Activated CD8-positive, alpha-beta T cell treated with anti-CD3 and anti-CD28 coated beads for 36 hours (primary cell): Measurements from ENCODE around the gene BTBD3. TPM values are rescaled to one million over a fixed set of nuclear protein-coding genes. Genes with fewer than 3 reads are reported as not detected.

ENCODE experiments used
- ATAC-seq: fragments of 200-7000 bp; cut with Tn5 transposase; one replicate; pipeline ENCODE4 v1.10.0; 2021; ENCODE audit warnings: mild to moderate bottlenecking, moderate library complexity
- CTCF ChIA-PET: fragments of 350-600 bp; sonication (Branson Sonifier 250); formaldehyde crosslinking; loops from one replicate; lab custom pipeline; 2021; ENCODE audit warnings: antibody characterized with exemption; lab: Charles Lee
- POLR2A ChIA-PET: fragments of 350-600 bp; sonication (Branson Sonifier 250); formaldehyde crosslinking; loops from one replicate; lab custom pipeline; 2021; ENCODE audit warnings: antibody characterized with exemption; lab: Charles Lee
- DNase-seq: peaks from one replicate; pipeline ENCODE4 v3.0.0-alpha.2; 2020
- H3K27ac Mint-ChIP-seq: one replicate; pipeline ENCODE4 v1.8.0; 2021; ENCODE audit warnings: mild to moderate bottlenecking, mixed read lengths
- H3K27me3 Mint-ChIP-seq: one replicate; pipeline ENCODE4 v1.8.0; 2021; ENCODE audit warnings: mixed read lengths
- H3K36me3 Mint-ChIP-seq: one replicate; pipeline ENCODE4 v1.8.0; 2021; ENCODE audit warnings: low read depth, mixed read lengths
- H3K4me1 Mint-ChIP-seq: one replicate; pipeline ENCODE4 v1.8.0; 2021; ENCODE audit warnings: low read depth, mixed read lengths
- H3K4me3 Mint-ChIP-seq: one replicate; pipeline ENCODE4 v1.8.0; 2021; ENCODE audit warnings: mild to moderate bottlenecking, moderate library complexity, mixed read lengths
- H3K9me3 Mint-ChIP-seq: one replicate; pipeline ENCODE4 v1.8.0; 2021; ENCODE audit warnings: mixed read lengths
- CTCF ChIP-seq: fragments of 200-600 bp; IDR thresholded peaks from one replicate; pipeline ENCODE4 v1.8.0; 2022; ENCODE audit warnings: antibody characterized with exemption, mild to moderate bottlenecking
- intact Hi-C: fragments of 100-400 bp; cut with micrococcal nuclease; formaldehyde crosslinking; loops from one replicate; pipeline ENCODE4 v1.10.0; 2022
- total RNA-seq, 2 experiments: library from RNA; stranded (reverse); gene quantifications; one replicate each; pipeline ENCODE4 v1.2.3, GENCODE V29; 2021

Gene BTBD3
- total RNA-seq, 2 experiments from 2014 or later = 4.9 to 5.3 TPM

- CTCF ChIA-PET = no interaction called here
- peak overlapping the region; percentile 27 for H3K27ac Mint-ChIP-seq
- H3K4me3 Mint-ChIP-seq = peak overlapping the region; percentile 69
- peaks cover 20% of the 10 kb centered on the region for H3K27me3 Mint-ChIP-seq
- intact Hi-C loops = no loop called here
- H3K36me3 Mint-ChIP-seq = no peaks in the 10 kb centered on the region
- H3K9me3 Mint-ChIP-seq = no peaks in the 10 kb centered on the region
- DNase-seq (peak; percentile 65), ATAC-seq (peak; percentile 73)
- TF ChIP-seq CTCF = no peak
- POLR2A ChIA-PET = no interaction called here
- H3K4me1 Mint-ChIP-seq = peaks cover 16% of the 10 kb centered on the region
These were observed 25.7 kb upstream of the BTBD3 start for GRCh38 chr20:11891776-11892545.

- ATAC-seq (no peak), DNase-seq (no peak)
- H3K4me3 Mint-ChIP-seq = no peak overlapping the region
- no peak overlapping the region for H3K27ac Mint-ChIP-seq
- peaks cover 16% of the 10 kb centered on the region for H3K4me1 Mint-ChIP-seq
- CTCF ChIA-PET = no interaction called here
- no peak for TF ChIP-seq CTCF
- no peaks in the 10 kb centered on the region for H3K9me3 Mint-ChIP-seq
- POLR2A ChIA-PET = no interaction called here
- intact Hi-C loops = no loop called here
- H3K36me3 Mint-ChIP-seq = peaks cover 2% of the 10 kb centered on the region
- peaks cover 18% of the 10 kb centered on the region for H3K27me3 Mint-ChIP-seq
These were observed 23.6 kb upstream of the BTBD3 start for GRCh38 chr20:11894062-11894461.

GRCh38 chr20:11895861-11896387, 21.8 kb upstream of the BTBD3 start:
- ChIA-PET CTCF (no interaction called here), POLR2A (no interaction called here)
- Mint-ChIP-seq H3K36me3 (peaks cover 2% of the 10 kb centered on the region), H3K27me3 (peaks cover 10% of the 10 kb centered on the region), H3K27ac (no peak overlapping the region), H3K9me3 (no peaks in the 10 kb centered on the region), H3K4me3 (no peak overlapping the region), H3K4me1 (peaks cover 13% of the 10 kb centered on the region)
- DNase-seq (no peak), ATAC-seq (no peak)
- intact Hi-C loops = no loop called here
- TF ChIP-seq CTCF = no peak

DNA sequence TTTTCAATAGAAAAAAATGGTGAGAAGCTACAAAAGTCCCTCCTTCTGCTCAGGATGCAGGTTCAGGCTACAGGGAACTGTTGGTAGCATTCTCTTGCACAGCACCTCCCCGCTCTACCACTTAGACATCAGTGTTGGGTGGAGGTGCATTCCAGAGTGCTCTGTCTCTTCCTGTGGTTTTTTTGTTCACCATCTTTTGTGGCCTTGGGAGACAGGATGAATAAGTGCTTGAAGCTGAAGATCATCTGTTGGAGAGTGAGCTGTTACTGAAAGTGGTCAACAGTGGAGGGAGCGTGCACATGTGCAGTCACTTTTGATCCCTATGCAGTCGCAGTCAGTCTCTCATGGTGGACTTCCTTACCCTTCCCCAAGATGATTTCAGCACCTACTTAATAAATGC, 16.6 kb upstream of the BTBD3 start:
- Mint-ChIP-seq H3K4me1 (no peaks in the 10 kb centered on the region), H3K27me3 (no peaks in the 10 kb centered on the region), H3K27ac (no peak overlapping the region), H3K36me3 (peaks cover 2% of the 10 kb centered on the region), H3K9me3 (no peaks in the 10 kb centered on the region), H3K4me3 (no peak overlapping the region)
- intact Hi-C loops = no loop called here
- TF ChIP-seq CTCF = no peak
- ChIA-PET CTCF (no interaction called here), POLR2A (no interaction called here)
- no peak for DNase-seq
- no peak for ATAC-seq

- H3K4me1 Mint-ChIP-seq = no peaks in the 10 kb centered on the region
- POLR2A ChIA-PET = no interaction called here
These were observed 15.4 kb upstream of the BTBD3 start for GRCh38 chr20:11902285-11902697.

More at GRCh38 chr20:11902285-11902697, 15.4 kb upstream of the BTBD3 start:
- Mint-ChIP-seq H3K27me3 (no peaks in the 10 kb centered on the region), H3K4me3 (no peak overlapping the region), H3K36me3 (peaks cover 2% of the 10 kb centered on the region), H3K9me3 (no peaks in the 10 kb centered on the region), H3K27ac (no peak overlapping the region)
- TF ChIP-seq CTCF = no peak
- CTCF ChIA-PET = no interaction called here
- DNase-seq (no peak), ATAC-seq (no peak)
- intact Hi-C loops = no loop called here
